HTERT RPE-1 (cell line): Measurements from ENCODE around the gene PRKACA.

Experiments
- in situ Hi-C: fragments of 300-500 bp; cut with MboI; formaldehyde crosslinking; loops from 4 replicates; pipeline ENCODE4 v1.14.3; 2020; ENCODE audit warnings: low sequenced_read_pairs

PRKACA gene

DNA sequence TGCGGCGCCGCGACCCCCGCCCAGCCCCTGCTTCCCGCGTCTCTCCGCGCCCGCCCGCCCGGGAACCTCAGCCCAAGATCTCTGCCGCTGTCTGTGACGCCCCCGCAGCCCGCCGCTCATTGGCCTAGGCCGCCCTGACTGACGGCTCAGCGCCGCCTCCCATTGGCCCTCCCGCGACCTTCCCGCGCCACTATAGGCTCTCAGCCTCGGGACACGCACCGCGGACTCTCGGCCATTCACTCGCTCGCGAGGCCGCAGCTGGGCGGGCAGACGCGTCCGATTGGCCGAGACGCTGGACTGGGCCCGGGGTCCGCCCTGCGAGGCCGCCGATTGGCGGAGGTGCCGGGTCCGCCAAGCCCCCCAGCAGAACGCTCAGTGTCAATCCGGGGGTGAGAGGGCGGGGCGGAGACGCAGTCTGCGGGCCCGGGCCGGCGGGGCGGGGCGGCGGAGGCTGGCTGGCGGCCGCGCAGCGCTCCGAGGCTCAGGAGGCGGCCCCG, at the start of gene PRKACA:
Gene PRKACA (minus strand): TSS at position 95 of the 497 bp plus-strand sequence. CDS start 215 bp downstream, outside the sequence.
- in situ Hi-C loops, result no loop called here

DNA sequence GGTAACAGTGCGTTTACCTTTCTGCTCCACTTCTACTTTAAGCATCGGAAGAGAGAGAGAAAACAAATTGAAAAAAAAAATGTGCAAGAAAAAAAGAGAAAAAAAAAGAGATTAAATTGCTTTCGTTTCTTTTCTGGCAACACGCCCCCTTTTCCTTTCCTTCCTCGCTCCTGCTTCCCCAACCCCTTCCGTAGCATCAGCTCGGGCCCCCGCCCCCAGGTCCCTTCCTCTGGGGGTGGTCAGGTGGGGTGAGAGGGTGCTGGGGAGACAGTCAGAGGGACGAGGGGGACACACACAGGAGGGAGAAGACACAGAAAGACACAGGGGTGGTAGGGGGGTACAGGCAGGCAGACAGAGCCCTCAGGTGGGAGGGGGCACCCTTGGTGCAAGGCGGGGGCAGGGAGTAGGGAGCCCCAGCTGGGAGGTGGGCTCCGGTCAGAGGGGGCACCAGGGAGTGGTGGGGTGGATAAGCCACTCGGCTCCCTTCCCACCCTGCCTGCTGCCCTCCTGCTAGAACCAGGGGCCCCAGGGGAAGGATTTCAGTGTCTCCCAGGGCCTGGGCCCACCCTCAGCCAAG, 49.5 kb upstream of the PRKACA start:
- in situ Hi-C loops, result no loop called here

GRCh38 chr19:14165990-14166830, 48.6 kb upstream of the PRKACA start:
- in situ Hi-C loops, result no loop called here

DNA sequence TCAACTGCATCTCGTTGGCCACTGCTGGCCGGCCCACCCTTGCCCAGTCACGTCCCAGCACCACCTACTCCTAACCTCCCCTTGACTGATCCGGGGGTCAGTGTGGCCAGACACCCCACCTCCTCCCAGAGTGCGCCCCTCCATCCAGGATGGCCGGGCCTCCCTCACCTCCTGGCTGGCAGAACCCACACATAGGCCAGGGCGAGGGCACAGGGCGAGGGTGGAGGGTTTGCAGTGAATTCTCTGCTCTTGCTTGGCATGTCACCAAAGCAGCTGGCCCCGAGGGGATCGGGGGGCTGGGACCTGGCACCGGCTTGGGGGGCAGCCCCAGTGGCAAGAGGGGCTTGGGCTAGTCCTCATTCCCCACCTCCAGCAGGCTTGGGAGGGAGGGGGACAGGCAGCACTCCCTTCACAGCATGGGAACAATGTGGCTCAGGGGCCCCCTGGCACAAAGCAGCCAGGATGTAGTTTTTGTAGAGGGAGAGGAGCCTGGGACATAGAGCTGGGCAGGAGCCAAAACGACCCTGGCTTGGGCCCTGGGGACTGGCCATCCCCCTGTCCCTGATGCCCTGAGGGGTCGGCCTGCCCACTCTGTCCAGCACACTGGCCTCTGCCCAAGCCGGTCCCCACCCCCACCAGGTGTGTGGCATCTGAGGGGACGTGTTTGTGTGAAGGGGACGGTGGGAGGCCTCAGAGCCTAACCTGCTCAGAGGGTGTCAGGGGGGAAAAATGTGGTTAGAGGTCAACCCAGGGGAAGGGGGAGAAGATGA, 47.3 kb upstream of the PRKACA start:
- in situ Hi-C loops, result no loop called here

DNA sequence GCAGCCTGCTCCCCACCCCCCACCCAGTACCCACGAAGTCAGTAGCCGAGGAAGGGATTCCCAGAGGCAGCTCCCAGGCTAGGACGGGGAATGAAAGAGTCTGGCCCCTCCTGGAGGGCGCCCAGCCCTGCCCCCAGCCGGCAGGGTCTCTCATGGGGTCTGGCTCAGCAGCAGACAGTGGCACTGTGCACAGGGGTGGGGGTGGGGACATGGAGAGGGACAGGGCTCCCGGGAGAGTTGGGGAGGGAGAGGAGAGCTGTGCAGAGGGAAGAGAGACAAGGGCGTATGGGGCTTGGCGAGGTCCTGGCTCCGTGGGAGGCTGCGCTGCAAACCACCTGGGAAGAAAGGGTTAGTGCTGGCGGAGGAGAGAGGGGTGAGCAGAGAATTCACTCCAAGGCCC, 46.5 kb upstream of the PRKACA start:
- in situ Hi-C loops, result no loop called here

DNA sequence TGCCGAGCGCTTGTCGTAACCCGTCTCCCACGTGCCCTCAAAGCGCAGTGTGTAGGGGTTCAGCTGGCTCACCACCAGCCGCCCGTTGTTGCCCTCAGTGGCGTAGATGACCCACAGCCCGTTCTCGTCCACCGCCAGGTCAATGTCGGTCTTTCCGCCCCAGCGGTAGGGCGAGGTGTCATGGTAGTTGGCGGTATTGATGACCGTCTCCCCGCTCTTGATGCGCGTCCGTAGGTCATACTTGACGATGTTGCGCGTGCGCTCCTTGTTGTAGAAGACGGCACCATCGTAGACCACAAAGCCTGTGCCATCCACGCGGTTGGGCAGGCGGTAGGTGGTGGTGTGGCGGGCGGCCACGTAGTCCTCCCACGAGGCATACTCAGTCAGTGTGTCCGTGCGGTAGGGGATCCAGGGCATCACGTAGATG, 45.3 kb upstream of the PRKACA start:
- in situ Hi-C loops, result no loop called here

DNA sequence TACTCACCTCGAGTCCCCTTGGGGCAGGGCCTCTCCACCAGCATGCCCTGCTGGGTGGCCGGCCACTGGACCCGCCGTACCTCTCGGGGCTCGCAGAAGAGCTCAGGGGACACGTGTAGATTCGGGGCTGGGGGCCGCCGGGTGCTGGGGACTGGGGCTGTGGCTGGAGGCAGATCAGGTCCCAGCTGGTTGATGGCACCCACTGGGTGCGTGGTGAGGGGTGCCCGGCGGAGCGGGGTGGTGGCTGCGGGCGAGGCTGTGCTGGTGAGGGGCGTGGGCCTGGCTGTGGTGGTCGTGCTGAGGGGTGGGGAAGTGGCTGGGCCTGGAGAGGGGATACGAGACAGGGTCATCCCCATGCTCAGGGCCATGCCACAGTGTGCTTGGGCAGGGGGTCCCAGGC, 43.7 kb upstream of the PRKACA start:
- in situ Hi-C loops, result no loop called here

DNA sequence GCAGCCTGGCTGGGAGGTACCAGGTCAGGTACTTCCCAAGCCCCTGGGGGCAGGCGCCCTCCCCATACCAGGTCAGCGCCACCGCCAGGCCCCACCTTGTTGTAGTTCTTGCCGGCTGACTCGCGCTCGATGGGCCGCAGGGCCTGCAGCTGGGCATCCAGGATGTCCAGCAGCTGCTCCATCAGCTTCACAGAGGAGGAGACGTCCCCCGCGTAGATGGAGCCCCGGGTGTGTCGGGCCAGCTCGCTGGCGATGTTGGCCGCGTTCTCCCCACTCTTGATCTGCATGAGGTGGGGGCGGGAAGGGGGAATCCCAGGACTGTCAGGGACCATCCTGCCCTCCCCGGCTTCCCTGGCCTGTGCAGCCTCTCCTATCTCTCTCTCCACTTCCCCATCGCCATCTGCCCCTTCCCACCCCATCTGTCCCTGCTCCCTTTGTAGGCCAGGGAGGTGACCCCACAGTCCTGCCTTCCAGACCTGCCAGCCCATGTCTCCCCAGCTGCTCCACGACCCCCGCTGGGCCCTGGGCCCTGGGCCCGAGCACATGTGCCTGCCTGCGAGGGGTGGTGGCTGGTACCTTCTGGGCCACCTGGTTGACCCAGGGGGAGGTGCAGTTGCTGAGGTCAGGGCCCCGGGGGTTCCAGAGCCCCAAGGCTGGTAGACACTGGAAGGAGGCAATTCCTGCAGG, 42.6 kb upstream of the PRKACA start:
- in situ Hi-C loops, result no loop called here

DNA sequence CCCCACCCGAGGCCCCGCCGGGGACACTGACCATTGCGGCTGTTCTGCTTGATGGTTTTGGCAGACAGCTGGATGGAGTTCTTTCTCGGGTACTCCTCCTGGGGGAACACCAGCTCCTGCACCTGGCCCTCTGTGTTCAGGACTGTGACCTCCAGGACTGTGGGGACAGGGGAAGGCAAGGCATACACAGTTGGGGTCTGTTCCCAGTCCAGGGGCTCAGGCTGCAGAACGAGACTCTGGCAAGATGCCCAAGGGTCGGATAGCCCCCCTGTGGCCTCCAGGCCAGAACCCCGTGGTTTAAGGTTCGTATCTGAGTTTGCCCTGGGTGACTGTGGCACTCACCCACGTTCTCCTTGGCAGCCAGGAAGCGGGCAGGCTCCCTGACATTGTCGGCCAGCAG, 41.5 kb upstream of the PRKACA start:
- in situ Hi-C loops, result no loop called here

DNA sequence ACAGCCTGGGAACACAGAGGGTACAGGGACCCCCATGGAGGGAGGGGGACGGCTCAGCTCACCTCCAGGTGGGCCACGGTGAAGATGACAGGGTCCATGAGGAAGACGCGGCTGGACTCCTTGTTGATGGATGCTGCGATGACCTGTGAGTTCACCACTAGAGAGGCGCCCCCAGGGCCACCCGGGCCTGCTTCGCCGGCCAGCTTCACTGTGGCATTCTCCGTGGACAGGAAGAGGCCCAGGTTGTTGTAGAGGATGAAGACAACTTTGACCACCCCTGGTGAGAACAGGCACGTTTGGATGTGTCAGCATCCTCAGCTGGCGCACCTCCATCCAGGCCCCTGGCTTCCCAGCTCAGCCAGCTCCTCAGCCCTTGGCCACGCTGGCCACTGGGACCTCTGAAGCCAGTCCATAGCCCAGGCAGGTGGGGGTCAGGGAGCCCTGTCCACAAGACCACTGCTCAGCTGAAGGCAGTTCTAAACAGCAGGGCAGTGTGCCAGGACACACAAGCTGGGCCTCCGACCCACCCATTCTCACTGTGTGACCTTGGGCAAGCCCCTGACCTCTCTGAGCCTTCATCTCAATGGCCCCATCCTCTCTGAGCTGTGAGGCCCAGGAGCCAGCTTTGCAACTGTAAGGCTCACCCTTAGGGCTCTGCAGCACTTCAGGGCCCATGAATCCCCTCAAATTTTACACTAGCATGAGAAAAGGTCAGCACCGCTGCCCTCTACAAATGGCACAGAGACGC, 40.9 kb upstream of the PRKACA start:
- in situ Hi-C loops, result no loop called here

DNA sequence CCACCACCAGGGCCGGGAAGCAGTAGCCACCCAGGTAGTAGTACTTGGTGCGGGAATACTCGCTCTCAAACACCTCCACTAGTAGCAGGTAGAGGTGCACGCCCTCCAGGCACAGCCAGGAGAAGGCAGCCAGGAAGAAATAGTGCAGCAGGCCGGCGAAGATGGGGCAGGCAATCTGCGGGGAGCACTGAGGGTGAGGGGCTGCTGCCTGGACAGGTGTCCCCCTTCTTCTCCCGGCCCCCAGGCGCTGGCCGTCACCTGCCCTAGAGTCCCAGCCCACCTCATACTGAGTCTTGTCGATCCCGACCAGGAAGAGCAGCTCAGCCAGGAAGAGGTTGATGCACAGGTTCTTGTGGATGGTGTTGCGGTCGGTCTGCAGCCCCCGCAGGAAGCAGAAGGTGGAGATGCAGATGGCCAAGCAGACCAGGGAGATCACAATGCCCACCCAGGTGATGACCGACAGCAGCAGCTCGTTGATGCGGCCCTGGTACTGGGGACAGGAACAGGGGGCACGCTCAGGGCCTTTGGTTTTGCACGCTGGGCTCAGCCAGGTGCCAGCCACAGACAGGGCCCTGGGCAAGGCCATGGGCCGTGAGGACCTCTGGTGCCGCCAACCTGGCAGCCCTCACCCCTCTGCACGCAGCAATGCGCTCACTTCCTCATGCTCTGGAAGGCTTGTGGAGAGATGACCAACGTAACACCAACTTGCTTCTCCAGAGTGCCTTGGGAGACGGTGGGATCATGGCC, 39.6 kb upstream of the PRKACA start:
- in situ Hi-C loops, result no loop called here

DNA sequence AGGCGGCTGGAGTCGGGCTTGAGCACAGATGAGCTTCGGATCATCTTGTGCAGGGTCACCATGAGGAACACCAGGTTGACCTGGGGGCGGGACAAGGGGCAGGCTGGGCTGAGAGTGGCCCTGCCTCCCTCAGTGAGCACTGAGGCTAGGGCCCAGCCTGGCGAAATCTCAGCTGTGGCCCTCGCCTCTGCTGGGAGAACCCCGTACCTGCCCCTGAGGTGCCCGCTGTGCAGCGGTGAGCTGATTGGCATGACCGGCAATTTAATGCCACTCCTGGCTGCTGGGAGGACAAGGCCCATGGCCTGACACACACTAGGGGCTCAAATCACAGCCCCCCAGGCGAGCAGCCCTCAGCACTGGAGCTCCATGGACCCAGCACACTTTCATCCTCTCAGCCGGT, 38.6 kb upstream of the PRKACA start:
- in situ Hi-C loops, result no loop called here

GRCh38 chr19:14155371-14155770, 37.8 kb upstream of the PRKACA start:
- in situ Hi-C loops, result no loop called here

DNA sequence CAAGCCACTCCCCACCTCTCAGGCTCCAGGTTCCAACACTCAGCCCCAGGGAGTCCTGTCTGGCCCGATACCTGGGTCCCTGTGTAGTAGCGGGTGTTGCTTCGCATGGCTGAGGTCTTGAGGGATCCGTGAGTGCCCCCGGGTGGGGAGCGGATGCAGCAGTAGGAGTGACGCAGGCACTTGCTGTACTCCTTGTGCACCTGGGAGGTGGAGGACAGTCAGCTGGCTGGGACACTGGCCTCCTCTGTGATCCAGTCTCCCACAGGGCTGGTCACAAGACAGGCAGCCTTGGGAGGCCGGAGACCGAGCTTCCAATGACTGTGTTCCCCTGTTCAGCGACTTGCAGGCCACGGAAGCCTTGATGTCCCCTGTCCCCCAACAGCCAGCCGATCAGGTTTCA, 35.2 kb upstream of the PRKACA start:
- in situ Hi-C loops, result no loop called here

DNA sequence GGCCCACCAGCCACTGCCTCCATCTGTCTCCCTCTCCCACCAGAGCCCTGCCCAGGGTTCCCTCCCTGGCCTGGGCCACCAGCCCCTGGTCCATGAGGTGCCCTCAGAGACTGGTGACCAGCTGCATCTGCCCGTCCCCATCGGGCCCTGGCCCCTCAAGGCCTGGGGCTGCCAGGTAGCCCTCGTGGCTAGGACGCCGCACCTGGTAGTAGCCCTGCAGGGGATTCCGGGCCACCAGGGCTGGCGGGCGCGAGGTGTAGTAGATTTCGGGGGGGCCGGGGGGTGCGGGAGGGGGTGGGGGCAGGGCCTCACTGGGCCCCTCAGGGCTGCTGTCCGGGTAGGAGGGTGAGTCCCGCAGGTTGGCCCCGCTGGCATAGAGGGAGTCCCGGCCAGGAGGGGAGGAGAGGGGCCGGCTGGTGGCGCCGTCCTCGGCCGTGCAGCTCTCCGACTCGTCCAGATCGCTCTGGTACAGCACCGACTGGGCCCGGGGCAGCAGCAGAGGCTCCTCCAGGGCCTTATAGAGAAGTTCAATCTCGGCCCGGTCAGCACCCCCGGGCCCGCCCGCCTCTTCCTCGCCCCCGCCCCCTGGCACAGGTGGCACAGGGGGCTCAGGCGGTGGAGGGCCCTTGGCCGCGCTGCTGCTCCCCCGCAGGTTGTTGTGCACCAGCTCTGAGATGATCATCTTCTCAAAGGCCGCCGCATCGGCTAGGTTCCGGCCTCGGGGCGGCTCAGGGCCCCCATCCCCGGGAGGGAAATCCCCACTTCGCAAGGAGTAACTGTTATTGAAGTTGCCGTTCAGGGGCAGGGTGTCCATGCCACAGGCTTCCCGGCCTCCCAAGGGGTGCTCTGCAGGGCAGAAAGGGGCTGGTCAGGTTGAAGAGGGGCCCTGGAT, 33.5 kb upstream of the PRKACA start:
- in situ Hi-C loops, result no loop called here

GRCh38 chr19:14150041-14150769, 32.6 kb upstream of the PRKACA start:
- in situ Hi-C loops, result no loop called here

- in situ Hi-C loops, result no loop called here
Measured at GRCh38 chr19:14149509-14149994, 32.0 kb upstream of the PRKACA start.
